ENCODE measurements around the gene SCAMP1.

Gene SCAMP1

DNA sequence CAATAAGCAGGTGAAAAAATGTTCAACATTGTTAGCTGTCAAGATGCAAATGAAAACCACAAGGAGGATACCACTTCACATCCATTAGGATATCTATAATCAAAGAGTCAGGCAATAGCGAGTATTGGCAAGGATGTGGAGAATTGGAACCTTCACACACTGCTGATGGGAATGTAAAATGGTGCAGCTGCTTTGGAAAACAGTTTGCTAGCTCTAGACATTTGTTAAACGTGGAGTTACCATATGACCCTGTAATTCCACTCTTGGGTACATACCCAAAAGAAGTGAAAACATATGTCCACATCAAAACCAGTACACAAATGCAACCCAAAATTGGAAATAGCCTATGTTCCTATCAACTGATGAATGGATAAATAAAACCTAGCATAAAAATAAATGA, 37.4 kb downstream of the SCAMP1 start:
- ChIA-PET CTCF (interaction anchor here (1.9 kb wide), 1 partner anchor 10 kb away, joined by 5 read pairs; no protein-coding TSS in a partner anchor), POLR2A (no interaction called here)
- DNase-seq (ENCODE audit: extremely low spot score) = no peak
- TF ChIP-seq, protein P1, sequence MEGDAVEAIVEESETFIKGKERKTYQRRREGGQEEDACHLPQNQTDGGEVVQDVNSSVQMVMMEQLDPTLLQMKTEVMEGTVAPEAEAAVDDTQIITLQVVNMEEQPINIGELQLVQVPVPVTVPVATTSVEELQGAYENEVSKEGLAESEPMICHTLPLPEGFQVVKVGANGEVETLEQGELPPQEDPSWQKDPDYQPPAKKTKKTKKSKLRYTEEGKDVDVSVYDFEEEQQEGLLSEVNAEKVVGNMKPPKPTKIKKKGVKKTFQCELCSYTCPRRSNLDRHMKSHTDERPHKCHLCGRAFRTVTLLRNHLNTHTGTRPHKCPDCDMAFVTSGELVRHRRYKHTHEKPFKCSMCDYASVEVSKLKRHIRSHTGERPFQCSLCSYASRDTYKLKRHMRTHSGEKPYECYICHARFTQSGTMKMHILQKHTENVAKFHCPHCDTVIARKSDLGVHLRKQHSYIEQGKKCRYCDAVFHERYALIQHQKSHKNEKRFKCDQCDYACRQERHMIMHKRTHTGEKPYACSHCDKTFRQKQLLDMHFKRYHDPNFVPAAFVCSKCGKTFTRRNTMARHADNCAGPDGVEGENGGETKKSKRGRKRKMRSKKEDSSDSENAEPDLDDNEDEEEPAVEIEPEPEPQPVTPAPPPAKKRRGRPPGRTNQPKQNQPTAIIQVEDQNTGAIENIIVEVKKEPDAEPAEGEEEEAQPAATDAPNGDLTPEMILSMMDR (IDR thresholded peaks at IDR 0.05; ENCODE audit: control extremely low read depth, extremely low read depth, low read depth, missing control alignments) = no peak

DNA sequence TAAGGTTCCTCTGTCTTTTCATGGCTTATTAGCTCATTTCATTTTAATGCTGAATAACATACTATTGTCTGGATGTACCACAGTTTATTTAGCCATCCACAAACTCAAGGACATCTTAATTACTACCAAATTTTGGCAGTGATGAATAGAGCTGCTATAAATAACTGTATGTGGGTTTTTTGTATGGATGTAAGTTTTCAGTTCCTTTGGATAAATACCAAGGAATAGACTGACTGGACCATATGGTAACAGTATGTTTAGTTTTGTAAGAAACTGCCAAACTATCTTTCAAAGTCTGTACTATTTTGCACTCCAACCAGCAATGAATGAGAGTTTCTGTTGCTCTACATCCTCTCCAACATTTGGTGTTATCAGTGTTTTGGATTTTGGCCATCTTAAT, 38.7 kb downstream of the SCAMP1 start:
- POLR2A ChIA-PET = interaction anchor here (0.6 kb wide), 1 partner anchor 41 kb away, joined by 4 read pairs; no protein-coding TSS in a partner anchor
- TF ChIP-seq, protein P1 (IDR thresholded peaks at IDR 0.05; ENCODE audit: control extremely low read depth, extremely low read depth, low read depth, missing control alignments) = no peak
- CTCF ChIA-PET = interaction anchor here (1.0 kb wide), 1 partner anchor 13 kb away, joined by 3 read pairs; no protein-coding TSS in a partner anchor
- no peak for DNase-seq (ENCODE audit: extremely low spot score)

DNA sequence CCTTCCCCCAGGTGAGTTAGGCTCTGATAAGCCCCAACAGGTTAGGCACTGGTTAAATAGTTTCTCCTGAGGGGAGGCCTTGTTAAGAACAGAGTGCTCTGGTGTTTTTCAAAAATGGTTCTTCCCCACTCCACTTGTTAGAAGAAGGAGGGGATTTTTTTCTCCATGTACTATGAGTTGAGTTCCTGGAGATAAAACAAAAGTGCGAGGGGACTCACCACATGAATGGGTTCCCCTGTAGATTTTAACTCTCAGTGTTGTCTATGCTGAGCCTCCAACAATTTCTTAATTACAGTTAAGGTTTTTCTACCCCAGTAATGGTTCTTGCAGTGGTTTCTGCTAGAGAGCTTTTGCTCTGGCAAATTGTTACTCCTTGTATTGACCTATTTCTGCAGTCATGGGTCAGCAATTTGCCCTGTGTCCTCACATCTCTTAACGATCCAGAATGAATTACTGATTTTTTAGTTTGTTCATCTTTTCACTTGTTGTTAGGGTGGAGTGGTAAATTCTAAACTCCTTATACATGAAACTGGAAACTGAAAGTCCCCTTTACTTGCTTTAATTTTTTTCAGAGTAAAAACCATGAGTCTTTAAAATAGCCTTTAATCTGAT, 44.4 kb downstream of the SCAMP1 start:
- ChIA-PET POLR2A (no interaction called here), CTCF (no interaction called here)
- TF ChIP-seq, protein P1 (IDR thresholded peaks at IDR 0.05; ENCODE audit: control extremely low read depth, extremely low read depth, low read depth, missing control alignments) = no peak
- DNase-seq (ENCODE audit: extremely low spot score) = no peak

DNA sequence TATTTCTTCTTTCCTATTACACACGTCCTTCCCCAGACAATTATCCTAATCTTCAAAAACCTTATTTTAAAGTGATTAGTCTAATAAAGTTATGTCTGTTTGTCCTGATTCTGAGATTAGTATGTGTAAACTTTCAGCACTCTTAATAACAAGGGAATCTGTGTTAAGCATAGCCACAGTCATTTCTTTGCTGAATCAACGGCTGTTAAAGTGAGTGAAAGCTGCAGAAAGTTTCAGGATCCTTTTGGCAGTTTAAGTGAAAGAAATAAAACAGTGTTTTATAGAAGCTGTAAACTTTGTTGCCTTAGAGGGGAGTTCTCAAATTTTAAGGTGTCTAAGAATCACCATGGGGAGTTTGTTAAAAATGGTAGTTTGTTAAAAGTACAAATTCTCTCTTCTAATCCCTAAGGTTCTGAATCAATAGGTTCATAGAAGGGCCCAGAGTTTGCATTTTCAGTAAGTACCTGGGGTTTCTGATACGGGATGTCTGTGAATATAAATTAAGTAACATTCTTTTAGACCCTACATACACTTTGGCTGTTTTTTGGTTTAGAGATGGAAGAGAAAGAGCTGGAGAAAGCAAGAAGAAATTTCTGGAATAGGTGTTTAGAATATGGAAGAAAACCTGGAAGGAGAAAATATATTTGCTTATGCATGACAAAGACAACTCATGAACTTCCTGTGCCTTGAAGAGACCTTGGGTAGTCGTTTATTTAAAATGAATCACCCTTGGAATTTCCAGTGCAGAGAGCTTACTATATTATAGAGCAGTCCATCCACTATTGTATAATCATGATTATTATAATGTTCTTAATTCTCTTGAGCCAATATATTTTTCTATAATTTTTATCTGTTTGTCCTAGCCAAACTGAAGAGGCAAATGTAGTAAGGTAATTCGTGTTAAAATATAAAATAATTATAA, 45.7 kb downstream of the SCAMP1 start:
- peak; percentile 23 for DNase-seq (ENCODE audit: extremely low spot score)
- TF ChIP-seq, protein P1 (IDR thresholded peaks at IDR 0.05; ENCODE audit: control extremely low read depth, extremely low read depth, low read depth, missing control alignments) = no peak
- CTCF ChIA-PET = interaction anchor here (1.5 to 2.5 kb wide), 2 partner anchors 46 to 128 kb away, joined by 3 to 5 read pairs; partner anchors contain the start of gene SCAMP1
- POLR2A ChIA-PET = interaction anchor here (0.9 kb wide), 1 partner anchor 46 kb away, joined by 3 read pairs; the partner anchor contains the start of gene SCAMP1

DNA sequence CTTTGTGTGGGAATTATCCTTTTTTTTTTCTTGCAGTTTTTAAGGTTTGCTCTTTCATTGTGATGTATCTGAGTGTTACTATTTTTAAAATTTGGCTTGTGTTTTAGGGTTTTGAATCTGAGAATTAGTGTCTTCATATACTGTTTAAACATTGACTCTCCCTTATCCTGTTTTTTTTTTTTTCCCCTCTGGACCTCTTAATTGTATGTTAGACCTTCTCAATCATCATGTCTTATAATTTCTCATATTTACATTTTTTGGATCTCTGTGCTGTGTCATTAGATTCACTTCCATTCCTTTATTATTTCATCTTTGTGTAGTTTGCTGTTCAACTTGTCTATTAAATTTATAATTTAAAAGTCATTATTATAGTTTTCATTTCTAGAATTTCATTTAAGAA, 47.0 kb downstream of the SCAMP1 start:
- POLR2A ChIA-PET = interaction anchor here (0.7 kb wide), 1 partner anchor 359 kb away, joined by 3 read pairs; no protein-coding TSS in a partner anchor
- TF ChIP-seq, protein P1 (IDR thresholded peaks at IDR 0.05; ENCODE audit: control extremely low read depth, extremely low read depth, low read depth, missing control alignments) = no peak
- DNase-seq (ENCODE audit: extremely low spot score) = no peak
- CTCF ChIA-PET = interaction anchor here (1.5 to 2.5 kb wide), 3 partner anchors 10 to 126 kb away, joined by 3 to 5 read pairs (median 5); partner anchors contain the start of gene SCAMP1

DNA sequence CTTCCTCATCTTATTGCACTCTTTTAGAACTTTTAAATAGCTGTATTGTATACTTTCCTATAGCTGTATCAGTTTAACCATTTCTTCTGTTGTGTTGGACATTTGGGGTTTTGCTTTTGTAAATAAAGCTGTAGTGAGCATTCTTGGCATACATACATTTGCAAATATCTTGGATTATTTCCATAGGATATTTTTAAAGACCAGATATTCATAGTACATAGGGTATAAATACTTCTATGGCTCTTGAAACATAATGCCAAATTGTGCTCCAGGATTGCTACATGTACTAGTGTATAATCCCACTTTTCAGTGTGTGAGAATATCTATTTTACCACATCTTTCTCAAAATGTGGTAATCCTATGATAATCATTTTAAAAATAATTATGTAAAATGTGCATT, 51.2 kb downstream of the SCAMP1 start:
- POLR2A ChIA-PET = no interaction called here
- CTCF ChIA-PET = interaction anchor here (1.1 kb wide), 2 partner anchors 32 to 62 kb away, joined by 3 read pairs; no protein-coding TSS in a partner anchor
- DNase-seq (ENCODE audit: extremely low spot score) = no peak
- TF ChIP-seq, protein P1 (IDR thresholded peaks at IDR 0.05; ENCODE audit: control extremely low read depth, extremely low read depth, low read depth, missing control alignments) = no peak

All from GM10248 (cell line).